GM21515 (cell line): ENCODE results near the gene TCF15.

Experiments
- ATAC-seq: cut with Tn5 transposase; IDR thresholded peaks from one replicate; pipeline ENCODE4 v1.9.1; 2021; ENCODE audit not compliant: unreplicated experiment

TCF15 gene

DNA sequence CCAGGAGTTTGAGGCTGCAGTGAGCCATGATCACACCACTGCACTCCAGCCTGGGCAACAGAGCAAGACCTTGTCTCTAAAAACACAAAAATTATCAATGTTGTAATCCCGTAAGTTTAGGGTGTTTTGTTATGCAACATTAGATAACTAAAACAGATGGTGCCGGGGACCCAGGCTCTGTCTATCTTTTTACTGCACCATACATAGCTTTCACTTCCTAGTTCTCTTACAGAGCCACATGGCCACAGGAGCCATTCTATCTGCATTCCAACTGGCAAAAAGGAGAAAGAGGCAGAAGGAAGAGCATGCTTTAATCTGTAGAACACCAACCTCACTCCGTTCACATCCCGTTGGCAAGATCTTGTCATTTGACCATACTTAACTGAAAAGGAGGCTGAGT lies 5.4 kb upstream of the TCF15 start:
- no peak for ATAC-seq

GRCh38 chr20:611843-612185 lies 1.7 kb upstream of the TCF15 start:
- no peak for ATAC-seq

GRCh38 chr20:611047-611842 lies 1.1 kb upstream of the TCF15 start:
- ATAC-seq, result no peak

DNA sequence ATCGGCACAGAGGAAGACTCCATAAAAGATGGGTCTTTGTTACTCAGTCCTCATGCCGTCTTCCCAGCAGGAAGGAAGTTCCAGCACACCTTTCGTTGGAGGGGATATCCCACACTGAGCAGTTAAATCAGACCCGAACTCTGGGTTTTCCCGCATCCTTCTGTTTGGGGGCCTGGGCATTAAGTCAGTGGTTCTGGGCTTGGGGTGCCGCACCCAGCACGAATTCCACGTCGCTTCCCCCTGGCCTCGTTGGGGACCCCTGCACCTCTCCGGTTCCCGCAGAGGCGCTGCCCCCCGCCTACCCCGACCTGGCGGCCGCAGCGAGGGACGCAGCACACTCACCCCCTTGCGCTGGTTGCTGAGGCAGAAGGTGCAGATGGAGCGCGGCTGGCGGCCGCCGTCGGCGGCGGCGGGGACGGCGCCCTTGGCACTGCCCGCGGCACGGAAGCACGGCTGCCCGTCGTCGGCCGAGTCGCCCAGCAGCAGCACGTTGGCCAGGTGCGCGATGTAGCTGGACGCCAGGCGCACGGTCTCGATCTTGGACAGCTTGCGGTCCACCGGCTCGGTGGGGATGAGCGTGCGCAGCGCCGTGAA lies 641 bp downstream of the TCF15 start:
- no peak for ATAC-seq

DNA sequence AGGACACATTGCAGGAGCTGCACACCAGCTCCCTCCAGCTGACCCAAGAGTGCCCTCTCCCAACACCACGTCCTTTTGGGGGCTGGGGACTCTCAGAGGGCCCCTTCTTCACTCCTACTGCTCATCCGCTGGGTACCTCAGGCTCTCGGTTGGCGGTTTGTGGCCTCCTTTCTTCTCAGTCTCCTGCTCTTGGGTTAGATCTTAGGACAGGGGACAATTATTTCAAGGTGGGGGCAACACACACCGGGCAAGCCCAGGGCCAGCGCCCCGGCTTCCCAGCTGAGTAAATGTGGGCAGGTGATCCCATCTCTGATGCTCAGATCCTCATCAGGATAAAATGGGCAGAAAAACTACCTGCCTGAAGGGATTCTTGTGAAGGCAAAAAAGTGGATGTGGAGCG lies 1.1 kb downstream of the TCF15 start:
- ATAC-seq, result no peak

DNA sequence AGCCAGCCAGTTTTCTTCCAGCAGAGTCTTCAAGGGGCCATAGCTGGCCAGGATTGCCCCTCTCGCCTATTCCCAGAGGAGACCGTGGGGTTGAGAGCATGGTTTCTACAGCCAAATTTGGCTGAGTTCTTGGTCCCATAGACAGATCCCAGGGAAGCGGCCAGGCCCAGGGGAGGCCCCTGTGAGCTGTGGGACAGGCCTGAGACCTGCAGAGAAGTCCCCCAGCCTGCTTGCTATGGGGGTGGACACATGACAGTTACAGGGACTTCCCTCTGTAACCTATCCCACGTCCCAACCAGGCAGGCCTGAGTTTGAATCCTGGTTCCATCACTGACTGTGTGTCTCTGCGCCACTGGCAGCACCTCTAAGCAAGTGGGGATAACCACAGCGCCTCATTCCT lies 2.6 kb downstream of the TCF15 start:
- ATAC-seq, result no peak

- no peak for ATAC-seq
Measured at GRCh38 chr20:605237-605636, 4.9 kb downstream of the TCF15 start.

GRCh38 chr20:603116-603640 lies 6.9 kb downstream of the TCF15 start:
- ATAC-seq, result no peak

DNA sequence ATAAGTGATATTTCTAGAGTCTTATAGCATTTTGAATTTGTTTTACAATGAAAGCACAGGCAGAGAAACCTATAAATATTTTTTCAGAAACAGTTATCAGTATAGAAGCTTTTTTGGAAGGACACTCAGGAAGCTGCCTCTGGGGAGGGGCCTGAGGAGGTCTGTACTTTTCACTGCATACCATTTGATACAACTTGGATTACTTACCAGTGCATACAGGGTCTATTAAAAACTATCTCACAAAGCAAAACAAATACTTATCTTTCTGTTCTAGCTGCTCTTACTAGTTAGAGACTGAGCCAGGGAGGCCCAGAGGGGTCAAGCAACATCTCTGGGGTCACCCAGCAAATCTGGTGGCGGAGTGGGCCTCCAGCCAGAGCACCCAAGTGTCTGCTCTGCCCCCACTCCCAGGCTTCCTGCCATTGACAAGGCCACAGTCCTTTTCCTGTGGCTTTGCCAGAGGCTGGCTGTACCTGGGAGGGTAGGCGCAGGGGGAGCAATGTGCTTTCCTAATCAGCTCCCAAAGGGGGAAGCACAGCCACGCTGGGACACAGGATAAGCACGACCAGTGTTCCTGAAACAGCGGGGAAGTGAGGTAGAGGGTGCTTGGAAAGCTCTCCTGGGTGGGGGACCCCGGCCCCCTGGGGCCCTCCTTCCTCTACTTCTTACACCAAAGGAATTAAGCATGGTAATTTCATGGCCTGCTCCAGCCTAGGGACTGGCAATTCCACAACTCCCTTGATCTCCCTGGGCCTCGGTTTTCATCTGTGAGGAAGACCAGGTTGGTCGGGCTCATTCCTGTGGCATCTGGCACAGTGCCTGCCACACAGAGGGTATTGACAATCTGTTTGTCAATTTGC lies 7.8 kb downstream of the TCF15 start:
- ATAC-seq, result no peak

DNA sequence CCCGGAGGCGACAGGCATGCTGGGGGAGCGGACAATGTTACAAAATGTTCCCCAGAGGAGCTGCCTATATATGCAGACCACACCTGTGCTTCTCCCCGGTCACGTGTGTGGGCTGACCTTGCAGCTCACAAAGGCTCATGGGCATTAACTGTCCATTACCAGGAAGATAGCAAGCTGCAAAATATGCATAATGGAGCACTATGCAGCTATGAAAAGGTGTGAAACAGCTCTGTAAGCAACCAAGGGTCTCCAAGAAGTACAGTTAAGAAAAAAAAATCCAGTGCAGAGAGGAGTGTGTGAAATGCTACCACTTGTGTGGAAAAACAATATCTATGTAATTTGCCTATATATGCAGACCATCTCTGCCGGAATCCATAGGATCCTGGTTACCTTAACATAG lies 9.4 kb downstream of the TCF15 start:
- ATAC-seq, result no peak

- no peak for ATAC-seq
Measured at GRCh38 chr20:600141-600540, 10.0 kb downstream of the TCF15 start.

DNA sequence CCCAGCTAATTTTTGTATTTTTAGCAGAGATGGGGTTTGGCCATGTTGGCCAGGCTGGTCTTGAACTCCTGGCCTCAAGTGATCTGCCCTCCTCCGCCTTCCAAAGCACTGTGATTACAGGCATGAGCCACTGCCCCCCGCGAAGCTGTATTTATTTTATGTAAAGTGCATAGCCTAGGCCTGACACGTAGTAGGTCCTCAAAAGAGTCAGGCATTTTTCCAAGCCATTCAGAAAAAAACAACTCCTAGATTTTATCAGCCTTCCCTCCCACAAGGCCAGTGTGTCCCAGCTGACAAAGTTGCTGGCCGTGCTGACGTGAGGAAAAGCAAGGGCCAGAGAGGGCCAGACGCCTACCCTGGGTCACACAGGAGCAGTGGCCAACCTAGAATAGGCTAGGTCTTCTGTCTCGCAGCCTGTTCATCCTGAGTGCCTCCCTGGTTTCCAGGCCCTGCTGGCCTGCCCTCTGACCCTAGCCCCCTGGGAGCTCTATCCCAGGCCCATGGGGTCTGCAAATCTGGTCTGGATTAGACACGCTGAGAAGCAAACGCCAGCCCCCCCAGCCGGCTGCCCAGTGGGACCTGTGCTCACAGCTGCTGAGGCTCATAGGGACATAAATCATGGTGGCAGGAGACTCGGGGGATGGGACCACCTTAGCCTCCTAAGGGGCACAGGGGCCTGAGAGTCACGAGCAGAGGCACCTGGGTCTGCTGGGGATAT lies 11.8 kb downstream of the TCF15 start:
- ATAC-seq, result no peak

GRCh38 chr20:597560-597959 lies 12.5 kb downstream of the TCF15 start:
- ATAC-seq, result no peak

- ATAC-seq, result no peak
Measured at GRCh38 chr20:595330-596308, 14.5 kb downstream of the TCF15 start.

DNA sequence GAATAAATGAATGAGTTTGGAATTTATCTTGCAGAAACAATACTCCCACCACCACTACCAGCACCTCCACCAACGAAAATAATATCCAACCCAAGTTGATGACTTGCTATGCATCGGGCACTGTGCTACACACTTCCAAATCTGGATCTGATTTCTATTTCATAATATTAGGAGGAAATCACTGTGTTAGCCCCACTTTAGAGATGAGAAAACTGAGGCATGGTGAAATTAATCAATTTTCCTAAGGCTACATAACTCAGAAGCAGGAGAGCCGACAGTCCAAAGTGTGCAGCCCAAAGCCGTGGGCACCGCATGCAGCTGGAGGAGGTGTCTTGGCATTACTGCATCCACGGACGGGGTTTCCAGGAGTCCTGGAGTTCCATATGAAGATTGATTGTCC lies 17.6 kb downstream of the TCF15 start:
- no peak for ATAC-seq

GRCh38 chr20:591941-592340 lies 18.2 kb downstream of the TCF15 start:
- ATAC-seq, result no peak

GRCh38 chr20:588932-589672 lies 21.0 kb downstream of the TCF15 start:
- peak; percentile 72 for ATAC-seq

GRCh38 chr20:588476-588875 lies 21.6 kb downstream of the TCF15 start:
- no peak for ATAC-seq

GRCh38 chr20:584971-585301 lies 25.2 kb downstream of the TCF15 start:
- ATAC-seq, result no peak
